Erythroblast (primary cell): ENCODE data around the gene CTNNAL1.

Source experiments
- GATA1 ChIP-seq: IDR thresholded peaks from 2 replicates; pipeline ENCODE4 v1.6.1; 2011; ENCODE audit warnings: low read depth, mild to moderate bottlenecking, control low read depth, low read length, moderate library complexity
- POLR2A ChIP-seq: IDR thresholded peaks from 2 replicates; pipeline ENCODE4 v1.6.1; 2011; ENCODE audit warnings: mild to moderate bottlenecking, low read length

- no peak for TF ChIP-seq POLR2A
- TF ChIP-seq GATA1, result no peak
Observed at GRCh38 chr9:108991479-108991878, 21.8 kb downstream of the CTNNAL1 start.
